Measurements from ENCODE around the gene RRAD.

RRAD gene

GRCh38 chr16:66898933-66899309, 26.4 kb downstream of the RRAD start:
- ChIA-PET CTCF (interaction anchor here (2.4 to 17.9 kb wide), 2 partner anchors 23 to 55 kb away, joined by 9 to 268 read pairs; partner anchors contain the start of genes CDH16 and RRAD), POLR2A (no interaction called here)
- no peak overlapping the region for H3K27ac ChIP-seq (ENCODE audit: extremely low read depth, low read depth, low read length)

GRCh38 chr16:66898207-66898606, 27.1 kb downstream of the RRAD start:
- TF ChIP-seq ZNF157 (tag by site-specific recombination; IDR thresholded peaks at IDR 0.05): no peak
- TF ChIP-seq ZNF692 (tag by site-specific recombination; IDR thresholded peaks at IDR 0.05): no peak
- TF ChIP-seq ZNF324 (tag by site-specific recombination; IDR thresholded peaks at IDR 0.05): no peak
- TF ChIP-seq PRDM6 (tag by site-specific recombination; IDR thresholded peaks at IDR 0.05): no peak
- no peak for TF ChIP-seq ZNF23 (tag by site-specific recombination; IDR thresholded peaks at IDR 0.05; ENCODE audit: borderline replicate concordance)
- TF ChIP-seq ZNF837 (tag by site-specific recombination; IDR thresholded peaks at IDR 0.05): no peak
- no peak for TF ChIP-seq ZNF596 (tag by site-specific recombination; IDR thresholded peaks at IDR 0.05)
- no peak for TF ChIP-seq ZNF660 (tag by site-specific recombination; IDR thresholded peaks at IDR 0.05)
- no peak for TF ChIP-seq ZNF518A (tag by site-specific recombination; conservative IDR thresholded peaks at IDR 0.05; ENCODE audit: low read depth)
- no peak for TF ChIP-seq ZNF600 (tag by site-specific recombination; IDR thresholded peaks at IDR 0.05)
- TF ChIP-seq REST (tag by site-specific recombination; IDR thresholded peaks at IDR 0.05): no peak
- TF ChIP-seq SALL2 (tag by site-specific recombination; IDR thresholded peaks at IDR 0.05; ENCODE audit: borderline replicate concordance): no peak
- no peak for TF ChIP-seq ZNF202 (tag by site-specific recombination; IDR thresholded peaks at IDR 0.05; ENCODE audit: borderline replicate concordance)
- no peak for TF ChIP-seq ZNF280C (tag by site-specific recombination; IDR thresholded peaks at IDR 0.05)
- ChIA-PET POLR2A (interaction anchor here (0.6 kb wide), 1 partner anchor 44 kb away, joined by 3 read pairs; no protein-coding TSS in a partner anchor), CTCF (interaction anchor here (0.5 to 17.9 kb wide), 3 partner anchors 24 to 737 kb away, joined by 3 to 268 read pairs (median 9); partner anchors contain the start of genes CDH16 and RRAD)
- Histone ChIP-seq H3K4me3 (ENCODE audit: low read depth, low read length) (no peak overlapping the region), H3K27ac (ENCODE audit: extremely low read depth, low read depth, low read length) (no peak overlapping the region), H3K36me3 (ENCODE audit: control insufficient read depth in 2 of 2, insufficient read depth in 1 of 2, low read length in 2 of 2) (no peaks in the 10 kb centered on the region), H3K9me3 (ENCODE audit: control insufficient read depth, insufficient read depth, low read depth, low read length) (no peaks in the 10 kb centered on the region), H3K4me1 (ENCODE audit: control insufficient read depth, insufficient read depth, low read length) (peaks cover 8% of the 10 kb centered on the region; the same call in 1 of the 2 replicates)

More at GRCh38 chr16:66898933-66899309, 26.4 kb downstream of the RRAD start:
- H3K4me1 ChIP-seq (ENCODE audit: control insufficient read depth, insufficient read depth, low read length): peaks cover 8% of the 10 kb centered on the region; the same call in 1 of the 2 replicates
- TF ChIP-seq ZNF580 (tag by site-specific recombination; IDR thresholded peaks at IDR 0.05) (0 out of 2 replicates have a peak, but pooled peaks have one; percentile 50), ZNF664 (tag by site-specific recombination; IDR thresholded peaks at IDR 0.05) (peak; percentile 96), ZNF654 (tag by site-specific recombination; IDR thresholded peaks at IDR 0.05; ENCODE audit: low read depth) (no peak), ZSCAN30 (tag by site-specific recombination; IDR thresholded peaks at IDR 0.05) (peak; percentile 56; the same call in 1 of the 2 replicates)
- no peaks in the 10 kb centered on the region for H3K36me3 ChIP-seq (ENCODE audit: control insufficient read depth in 2 of 2, insufficient read depth in 1 of 2, low read length in 2 of 2)
- no peaks in the 10 kb centered on the region for H3K9me3 ChIP-seq (ENCODE audit: control insufficient read depth, insufficient read depth, low read depth, low read length)
- no peak overlapping the region for H3K4me3 ChIP-seq (ENCODE audit: low read depth, low read length)

Data from HEK293 (cell line).